GM12891 (cell line): Measurements from ENCODE around the gene PKD2.
"Not testable (repeated sequence)": the region's sequence is repeated elsewhere in the genome, so short reads cannot be mapped to it uniquely, and the experiment has no call there.

Experiments used
- POLR2A ChIP-seq: IDR thresholded peaks from 2 replicates; pipeline ENCODE4 v1.6.1; 2011; ENCODE audit warnings: low read depth, low read length, control low read depth
- POLR2AphosphoS5 ChIP-seq: IDR thresholded peaks from 2 replicates; pipeline ENCODE4 v1.6.1; 2011; ENCODE audit warnings: low read depth, low read length, control low read depth
- POU2F2 ChIP-seq: IDR thresholded peaks from 2 replicates; pipeline ENCODE4 v1.6.1; 2011; ENCODE audit warnings: low read depth, mild to moderate bottlenecking, control low read depth, low read length, moderate library complexity
- SPI1 ChIP-seq: IDR thresholded peaks from 2 replicates; pipeline ENCODE4 v1.6.1; 2011; ENCODE audit warnings: low read depth, low read length, control low read depth
- TAF1 ChIP-seq: IDR thresholded peaks from 2 replicates; pipeline ENCODE4 v1.6.1; 2011; ENCODE audit warnings: low read depth, low read length, control low read depth

GRCh38 chr4:87999191-87999691 lies 8.2 kb upstream of the PKD2 start:
- TF ChIP-seq POLR2A, TAF1, POLR2AphosphoS5, POU2F2, SPI1: not testable (repeated sequence)
